GM19025 (cell line): Measurements from ENCODE around the gene MYH9.
"Not testable (repeated sequence)": the region's sequence is repeated elsewhere in the genome, so short reads cannot be mapped to it uniquely, and the experiment has no call there.

Source experiments
- ATAC-seq: cut with Tn5 transposase; IDR thresholded peaks from one replicate; pipeline ENCODE4 v1.9.1; 2021; ENCODE audit warnings: mild to moderate bottlenecking, low read depth, moderate library complexity; ENCODE audit not compliant: unreplicated experiment

The MYH9 gene

GRCh38 chr22:36415415-36416168 is 27.8 kb upstream of the MYH9 start:
- ATAC-seq, result no peak

- no peak for ATAC-seq
Observed at GRCh38 chr22:36413022-36413775, 25.4 kb upstream of the MYH9 start.

- ATAC-seq, result no peak
Observed at GRCh38 chr22:36411589-36412258, 24.0 kb upstream of the MYH9 start.

GRCh38 chr22:36409911-36410756 is 22.4 kb upstream of the MYH9 start:
- no peak for ATAC-seq

- not testable (repeated sequence) for ATAC-seq
Observed at GRCh38 chr22:36409554-36409910, 21.8 kb upstream of the MYH9 start.

GRCh38 chr22:36409056-36409455 is 21.3 kb upstream of the MYH9 start:
- no peak for ATAC-seq

- no peak for ATAC-seq
Observed at GRCh38 chr22:36406721-36407120, 19.0 kb upstream of the MYH9 start.

GRCh38 chr22:36405671-36406538 is 18.1 kb upstream of the MYH9 start:
- no peak for ATAC-seq

- no peak for ATAC-seq
Observed at GRCh38 chr22:36405221-36405661, 17.5 kb upstream of the MYH9 start.

- ATAC-seq, result no peak
Observed at GRCh38 chr22:36404446-36404845, 16.7 kb upstream of the MYH9 start.

GRCh38 chr22:36399472-36399778 is 11.7 kb upstream of the MYH9 start:
- no peak for ATAC-seq

- ATAC-seq, result no peak
Observed at GRCh38 chr22:36398601-36399471, 11.1 kb upstream of the MYH9 start.

GRCh38 chr22:36397131-36398093 is 9.6 kb upstream of the MYH9 start:
- no peak for ATAC-seq

GRCh38 chr22:36395915-36396314 is 8.1 kb upstream of the MYH9 start:
- ATAC-seq, result no peak

- ATAC-seq, result no peak
Observed at GRCh38 chr22:36395055-36395849, 7.5 kb upstream of the MYH9 start.

GRCh38 chr22:36391638-36392037 is 3.9 kb upstream of the MYH9 start:
- ATAC-seq, result no peak

- ATAC-seq, result not testable (repeated sequence)
Observed at GRCh38 chr22:36389122-36389521, 1.4 kb upstream of the MYH9 start.
